GF-D8 (cell line): ENCODE measurements around the gene KRT6C.
"Not testable (repeated sequence)": the region's sequence is repeated elsewhere in the genome, so short reads cannot be mapped to it uniquely, and the experiment has no call there.

Experiments
- DNase-seq: peaks from one replicate; lab custom pipeline; 2025; lab: John Stamatoyannopoulos, UW

Gene KRT6C

DNA sequence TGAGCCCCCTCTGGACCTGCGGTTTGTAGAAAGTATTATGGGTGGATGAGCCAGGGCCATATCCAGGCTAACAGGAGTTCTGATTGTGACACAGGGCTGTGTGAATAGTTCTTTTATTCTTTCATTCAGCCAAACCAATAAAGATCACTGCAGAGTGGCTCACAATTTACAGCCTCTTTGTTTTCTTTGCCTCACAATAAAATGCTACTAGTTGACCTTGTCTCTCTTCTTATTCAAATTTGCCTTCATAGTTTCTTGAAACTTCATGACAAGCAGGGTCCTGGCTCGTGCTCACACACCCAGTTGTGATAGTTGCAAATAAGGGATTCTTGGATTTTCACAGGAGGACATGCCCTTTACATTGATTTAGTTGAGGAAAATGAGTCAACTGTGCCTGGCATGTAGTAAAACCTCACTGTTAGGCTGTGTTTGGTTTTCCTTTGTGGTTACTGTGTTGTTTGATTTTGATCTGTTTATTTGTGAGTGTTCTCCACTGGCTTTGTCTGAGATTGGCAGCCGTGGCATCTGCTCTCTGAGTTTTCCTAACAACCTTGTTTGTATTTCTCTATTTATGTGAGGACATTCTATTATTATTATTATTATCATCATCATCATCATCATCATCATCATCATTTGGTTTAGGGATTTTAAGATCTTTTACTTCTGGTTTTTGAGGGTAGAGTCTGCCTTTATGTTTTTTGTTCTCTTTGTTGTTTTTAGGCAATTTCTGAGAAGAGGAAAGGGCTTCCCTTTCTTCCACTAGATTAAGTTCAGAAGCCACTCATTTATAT is 19.0 kb downstream of the KRT6C start:
- DNase-seq, result no peak

DNA sequence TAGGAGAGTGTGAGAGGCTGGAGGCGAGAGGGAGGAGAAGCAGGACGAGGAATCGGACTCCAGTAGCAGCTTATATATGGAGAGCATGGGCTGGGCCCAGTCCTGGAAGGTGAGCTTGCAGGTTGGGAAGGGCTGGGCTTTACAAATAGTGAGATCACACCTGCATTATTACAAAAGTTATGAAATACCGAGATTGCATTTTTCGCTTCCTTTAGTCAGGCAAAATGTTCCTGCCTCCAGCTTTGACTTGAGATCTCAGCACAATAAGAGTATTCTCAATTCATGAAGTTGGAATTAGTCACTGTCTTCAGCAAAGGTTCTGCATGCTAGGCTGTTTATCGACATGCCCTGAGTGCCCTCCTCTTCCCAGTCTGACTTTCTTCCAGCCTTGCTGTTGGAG is 21.5 kb downstream of the KRT6C start, which contains the start of gene KRT6B:
KRT6B (minus strand) TSS at position 46 of the 400 bp plus-strand sequence. CDS start 68 bp downstream, outside the sequence.
- no peak for DNase-seq

DNA sequence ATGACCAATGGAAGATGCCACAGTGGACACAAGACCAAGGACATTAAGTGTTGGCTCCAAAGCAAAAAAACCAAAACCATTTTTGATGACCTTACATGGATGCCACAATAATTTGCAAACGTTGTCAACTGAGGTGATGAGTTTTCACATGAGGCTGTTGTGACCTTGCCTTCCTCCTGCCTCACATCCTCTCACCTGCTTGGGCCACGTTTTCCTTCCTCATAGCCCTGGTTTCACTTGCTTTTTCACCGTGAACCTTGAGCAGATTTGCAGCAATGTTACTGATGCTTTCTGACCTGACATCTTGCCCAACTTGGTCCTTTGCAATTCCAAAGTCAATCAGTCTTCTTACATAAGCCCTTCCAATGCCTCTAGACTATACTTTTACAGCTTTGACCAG is 25.4 kb downstream of the KRT6C start:
- DNase-seq, result no peak

DNA sequence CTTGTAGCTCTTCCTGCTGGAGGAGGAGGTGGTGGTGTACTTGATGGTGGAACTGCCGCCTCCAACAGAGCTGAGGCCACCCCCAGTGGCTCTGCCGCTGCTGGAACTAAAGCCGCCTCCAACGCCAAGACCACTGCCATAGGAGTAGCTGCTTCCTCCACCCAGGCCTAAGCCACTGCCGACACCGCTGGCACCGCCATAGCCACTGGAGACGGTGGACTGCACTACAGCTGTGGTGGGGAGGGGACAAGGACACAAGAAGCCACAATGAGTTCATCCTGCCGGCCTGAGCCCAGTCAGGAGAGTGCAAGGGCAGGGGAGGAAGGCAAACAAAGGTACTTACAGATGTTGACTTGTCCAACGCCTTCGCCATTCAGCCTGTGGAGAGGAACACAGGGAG is 26.4 kb downstream of the KRT6C start:
- not testable (repeated sequence) for DNase-seq

DNA sequence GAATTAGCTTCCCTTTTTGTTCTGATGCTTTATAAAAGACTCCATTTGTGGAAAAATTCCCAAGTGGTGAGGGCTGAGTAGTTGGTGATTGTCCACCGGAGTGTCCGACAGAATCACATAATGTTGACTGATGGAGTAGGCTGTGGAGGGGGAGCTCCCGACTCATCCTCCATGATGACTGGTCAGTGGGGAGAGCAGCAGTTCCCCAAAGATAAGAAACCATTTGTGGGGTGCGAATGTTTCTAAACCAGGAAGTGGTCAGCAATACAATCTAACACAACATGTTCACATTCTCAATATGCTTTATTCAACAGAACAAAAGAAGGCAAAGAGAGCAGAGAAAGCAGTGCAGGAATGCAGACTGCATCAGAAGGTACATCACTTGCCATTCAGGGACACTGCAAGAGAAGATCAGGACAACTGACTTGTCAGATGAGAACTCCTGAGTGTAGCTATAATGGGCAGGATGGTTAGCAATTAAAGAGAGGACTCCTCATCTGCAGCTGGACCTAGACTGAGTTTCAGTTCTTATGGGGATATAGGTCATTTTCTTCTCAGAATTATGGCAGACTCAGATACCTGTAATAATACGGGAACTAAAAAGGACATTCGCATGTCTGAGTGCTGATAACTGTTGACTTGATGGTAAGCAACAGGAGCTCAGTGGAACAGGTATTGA is 27.1 kb downstream of the KRT6C start:
- no peak for DNase-seq

DNA sequence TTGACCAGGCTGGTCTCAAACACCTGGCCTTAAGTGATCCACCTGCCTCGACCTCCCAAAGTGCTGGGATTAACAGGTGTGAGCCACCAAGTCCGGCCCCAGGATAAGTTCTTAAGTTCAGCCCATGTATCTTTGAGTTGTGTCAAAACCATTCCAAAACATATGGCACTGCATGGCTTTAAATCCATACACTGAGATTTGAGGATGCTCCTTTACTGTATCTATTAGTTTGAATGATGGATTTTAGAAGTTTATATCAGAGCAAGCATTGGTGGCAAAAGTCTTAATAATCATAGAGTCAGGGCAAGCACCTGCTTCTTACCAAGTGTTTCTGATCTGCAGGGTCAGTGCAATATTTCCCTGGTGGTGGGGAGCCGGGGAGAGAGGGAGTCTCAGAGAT is 27.7 kb downstream of the KRT6C start:
- DNase-seq, result no peak

DNA sequence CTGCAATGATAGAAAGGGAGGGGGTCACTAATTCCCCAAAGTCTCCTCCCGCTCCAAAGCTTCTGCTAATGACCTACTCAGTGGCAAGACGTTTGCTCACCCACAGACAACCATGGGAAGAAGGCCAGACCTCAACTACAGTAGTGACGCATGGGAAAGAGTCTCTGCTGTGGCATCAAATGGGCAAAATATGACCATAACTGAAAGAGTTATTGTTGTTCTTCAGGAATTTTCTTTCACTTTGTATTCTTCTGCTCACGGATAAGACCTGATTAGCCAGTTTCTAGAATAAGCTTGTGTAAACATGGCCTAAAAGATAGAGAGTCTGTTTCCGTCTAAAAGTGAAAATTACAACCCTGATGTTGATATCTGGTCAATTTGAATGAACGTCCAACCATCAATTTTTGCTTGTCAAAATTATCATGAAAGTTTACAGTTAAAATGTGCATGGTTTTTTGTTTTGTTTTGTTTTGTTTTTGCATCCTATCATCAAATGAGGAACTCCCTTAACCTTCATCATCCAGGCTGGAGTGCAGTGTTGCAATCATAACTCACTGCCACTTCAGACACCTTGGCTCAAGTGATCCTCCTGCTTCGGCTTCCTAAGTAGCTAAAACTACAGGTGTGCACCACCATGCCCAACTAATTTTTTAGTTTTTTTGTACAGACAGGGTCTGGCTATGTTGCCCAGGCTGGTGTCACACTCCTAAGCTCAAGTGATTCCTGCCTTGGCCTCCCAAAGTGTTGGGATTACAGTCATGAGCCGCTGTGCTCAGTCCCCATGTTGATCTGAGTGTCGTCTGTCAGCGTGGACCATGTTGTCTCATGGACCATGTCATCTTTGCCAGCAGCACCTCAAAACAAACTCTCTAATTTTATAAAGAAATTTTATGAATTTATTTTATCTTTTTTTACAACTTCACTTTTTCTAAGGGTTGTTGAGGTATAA is 28.7 kb downstream of the KRT6C start:
- no peak for DNase-seq

DNA sequence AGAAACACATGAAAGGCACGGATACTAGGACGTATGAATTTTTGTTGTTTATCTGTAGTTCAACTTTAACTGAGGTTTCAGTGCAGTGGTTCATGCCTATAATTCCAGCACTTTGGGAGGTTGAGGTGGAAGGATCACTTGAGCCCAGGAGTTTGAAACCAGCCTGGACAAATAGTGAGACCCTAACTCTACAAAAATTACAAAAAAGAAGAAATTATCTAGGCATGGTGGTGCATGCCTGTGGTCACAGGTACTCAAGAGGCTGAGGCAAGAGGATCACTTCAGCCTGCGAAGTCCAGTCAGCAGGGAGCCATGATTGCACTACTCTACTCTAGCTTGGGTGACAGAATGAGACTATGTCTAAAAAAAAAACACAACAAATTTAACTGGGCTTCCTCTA is 29.6 kb downstream of the KRT6C start:
- no peak for DNase-seq

DNA sequence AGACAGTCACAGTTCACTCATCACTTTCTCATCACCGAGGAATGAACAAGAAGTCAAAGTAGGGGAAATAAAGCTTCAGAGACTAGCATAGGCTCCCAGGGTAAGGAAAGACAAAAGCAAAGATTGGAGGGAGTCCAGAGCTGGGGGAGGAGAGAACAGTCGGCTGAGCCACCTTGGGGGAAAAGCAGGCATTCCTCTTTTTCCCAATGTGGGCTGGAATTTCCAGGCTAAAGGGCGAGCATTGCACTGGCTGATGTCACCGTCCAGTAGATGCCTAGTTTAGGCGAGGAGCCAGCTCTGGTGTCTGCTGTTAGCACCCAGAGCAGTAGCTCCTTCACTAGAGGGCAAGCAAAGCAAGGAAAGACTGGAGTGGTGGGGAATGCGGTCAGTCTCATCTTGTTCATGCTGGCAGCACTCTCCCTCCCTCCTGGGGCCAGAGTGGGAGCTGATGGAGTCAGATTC is 31.0 kb downstream of the KRT6C start:
- DNase-seq, result no peak

DNA sequence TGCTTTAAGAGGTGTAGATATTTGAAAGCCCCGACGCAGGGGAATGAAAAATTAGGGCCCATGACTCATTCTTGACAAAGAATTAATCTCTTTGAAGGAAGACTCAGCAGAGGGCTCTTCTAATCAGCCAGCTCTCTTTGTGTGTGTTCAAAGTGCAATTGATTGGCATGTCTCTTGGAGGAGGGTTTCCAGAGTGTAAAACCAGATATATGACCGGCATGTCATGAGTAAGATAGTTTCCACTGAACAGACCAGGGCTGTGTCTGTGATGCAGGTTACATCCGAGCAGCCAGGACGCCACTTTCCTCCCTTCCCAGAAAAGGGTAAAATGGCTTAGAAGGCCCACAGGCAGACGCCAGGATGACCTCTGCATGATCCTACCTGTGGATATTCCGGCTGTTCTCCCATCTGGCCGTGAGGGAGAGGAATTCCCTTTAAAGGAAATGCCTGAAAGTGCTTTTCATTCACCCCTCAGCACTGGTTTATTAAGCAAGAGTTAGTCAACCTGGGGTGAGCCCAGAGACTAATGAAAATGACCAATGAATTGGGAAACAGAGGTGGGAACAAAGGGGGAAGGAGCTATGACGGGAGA is 32.2 kb downstream of the KRT6C start:
- DNase-seq, result no peak

DNA sequence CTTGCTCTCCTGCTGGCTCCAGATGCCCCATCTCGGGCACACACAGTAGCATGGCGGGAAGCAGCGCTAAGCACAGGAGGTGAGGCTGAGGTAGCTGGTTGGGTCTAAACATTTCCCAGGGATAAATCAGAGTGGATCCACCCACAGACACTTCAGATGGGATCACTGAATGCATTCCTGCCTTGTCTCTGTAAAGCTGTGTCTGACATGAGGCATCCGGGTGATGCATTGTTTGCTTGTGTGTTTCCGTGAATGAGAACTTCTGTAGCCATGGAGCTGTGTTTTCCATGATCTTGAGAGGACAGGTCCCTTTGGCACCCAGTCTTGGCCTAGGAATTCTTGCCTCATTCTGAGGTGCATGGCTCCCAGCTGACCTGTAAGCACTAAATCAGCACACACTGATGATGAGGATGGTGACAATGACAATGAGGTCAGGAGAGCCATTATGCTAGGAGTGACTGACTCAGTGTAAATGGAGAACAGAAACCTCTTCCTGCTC is 32.7 kb downstream of the KRT6C start:
- DNase-seq, result no peak

DNA sequence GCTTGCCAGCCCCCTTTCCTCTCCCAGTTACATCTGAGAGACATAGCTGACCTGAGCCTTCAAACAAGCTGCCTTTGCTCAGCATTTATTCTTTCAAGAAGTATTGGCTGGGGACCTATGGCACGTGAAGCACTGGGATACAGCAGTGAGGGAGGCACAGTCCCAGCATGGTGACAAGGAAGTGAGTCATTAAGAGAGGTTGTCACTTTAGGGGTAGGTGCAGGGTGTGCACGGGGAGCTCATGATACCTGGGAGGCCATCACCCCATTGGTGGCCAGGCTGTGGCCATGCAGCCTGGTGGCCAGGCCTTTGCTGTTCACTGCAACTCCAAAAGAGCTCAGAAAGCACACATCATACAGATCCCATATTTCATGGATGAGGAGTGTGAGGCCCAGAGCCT is 33.8 kb downstream of the KRT6C start:
- DNase-seq, result no peak

DNA sequence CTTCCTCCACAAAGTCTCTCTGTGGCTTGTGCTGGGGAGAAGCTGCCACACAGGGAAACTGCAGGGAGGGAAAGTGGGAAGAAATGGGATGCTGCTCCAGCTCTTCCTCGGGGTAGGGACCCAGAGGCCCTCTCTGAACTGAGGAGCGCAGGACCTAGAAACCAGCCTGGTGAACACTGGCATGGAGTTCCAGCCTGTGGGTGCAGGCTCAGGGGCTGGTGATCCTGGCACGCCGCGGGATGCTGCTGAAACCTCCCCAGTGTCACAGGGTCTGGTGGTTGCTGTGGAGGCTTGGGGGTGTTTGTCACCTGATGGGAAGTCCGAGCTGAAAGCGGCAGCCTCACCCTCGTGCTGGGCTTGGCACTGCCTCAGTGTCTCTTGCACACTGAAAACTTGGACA is 34.2 kb downstream of the KRT6C start:
- DNase-seq, result no peak

DNA sequence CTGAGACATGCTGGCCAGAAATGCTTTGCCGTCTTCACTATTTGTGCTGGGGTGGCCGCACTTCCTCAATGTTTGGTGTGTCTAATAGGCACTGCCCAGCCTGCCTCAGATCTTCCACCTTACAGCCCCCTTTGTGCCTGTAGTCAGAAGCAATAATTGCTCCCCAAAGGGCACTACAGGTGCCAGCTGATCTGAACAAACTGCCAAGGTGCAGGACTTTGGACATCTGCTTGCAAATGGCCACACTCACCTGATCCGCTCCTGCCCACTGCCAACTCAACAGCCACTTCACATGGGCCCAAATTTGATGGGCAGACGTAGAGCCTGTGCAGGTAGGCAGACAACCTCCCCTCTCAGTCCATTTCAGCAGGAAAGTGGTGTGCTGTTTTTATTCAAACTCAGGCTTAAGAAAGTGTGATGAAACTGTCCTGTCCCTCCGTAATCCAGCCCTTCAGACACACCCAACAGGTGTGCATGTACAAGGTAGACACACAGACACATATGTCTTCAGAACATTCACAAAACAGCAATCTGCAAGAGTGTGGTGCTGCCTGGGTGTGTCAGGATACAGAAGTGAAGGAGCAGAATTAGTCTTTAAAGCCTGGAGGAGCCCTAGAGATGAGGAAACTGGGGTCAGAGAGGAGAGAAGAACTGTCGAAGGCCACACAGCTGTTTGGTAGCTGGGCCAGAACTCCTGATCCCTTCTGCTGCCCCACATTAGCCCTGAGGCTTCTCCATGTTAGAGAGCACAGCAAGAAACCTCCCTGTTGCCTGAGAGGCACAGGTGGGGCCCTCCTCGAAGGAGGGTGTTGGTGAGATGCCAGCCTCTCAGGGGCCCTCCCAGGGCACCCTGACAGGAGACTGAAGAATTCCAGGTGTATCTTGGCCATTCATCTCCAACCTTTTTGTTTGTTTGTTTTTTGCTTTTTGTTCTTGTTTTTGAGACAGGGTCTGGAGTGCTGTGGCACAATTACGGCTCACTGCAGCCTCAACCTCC is 35.0 kb downstream of the KRT6C start:
- no peak for DNase-seq

DNA sequence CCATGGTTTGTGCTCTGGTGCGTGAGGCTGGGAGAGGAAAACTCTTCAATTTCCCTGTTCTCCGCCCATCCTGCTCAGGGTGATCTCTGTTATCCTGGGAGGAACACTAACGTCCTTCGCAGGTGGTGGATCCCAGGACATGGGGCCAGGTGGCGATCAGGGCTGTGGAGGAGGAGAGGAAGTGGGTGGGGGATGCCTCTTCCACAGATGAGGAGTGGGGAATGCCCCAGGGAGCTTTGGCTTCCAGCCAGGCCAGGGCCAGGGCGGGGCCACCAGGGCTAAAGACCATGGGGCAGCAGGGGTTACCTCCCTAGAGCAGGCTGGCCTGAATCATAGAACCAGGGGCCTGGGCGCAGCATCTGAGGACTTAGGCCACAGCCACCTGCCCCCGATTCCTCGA is 36.1 kb downstream of the KRT6C start:
- DNase-seq, result no peak

DNA sequence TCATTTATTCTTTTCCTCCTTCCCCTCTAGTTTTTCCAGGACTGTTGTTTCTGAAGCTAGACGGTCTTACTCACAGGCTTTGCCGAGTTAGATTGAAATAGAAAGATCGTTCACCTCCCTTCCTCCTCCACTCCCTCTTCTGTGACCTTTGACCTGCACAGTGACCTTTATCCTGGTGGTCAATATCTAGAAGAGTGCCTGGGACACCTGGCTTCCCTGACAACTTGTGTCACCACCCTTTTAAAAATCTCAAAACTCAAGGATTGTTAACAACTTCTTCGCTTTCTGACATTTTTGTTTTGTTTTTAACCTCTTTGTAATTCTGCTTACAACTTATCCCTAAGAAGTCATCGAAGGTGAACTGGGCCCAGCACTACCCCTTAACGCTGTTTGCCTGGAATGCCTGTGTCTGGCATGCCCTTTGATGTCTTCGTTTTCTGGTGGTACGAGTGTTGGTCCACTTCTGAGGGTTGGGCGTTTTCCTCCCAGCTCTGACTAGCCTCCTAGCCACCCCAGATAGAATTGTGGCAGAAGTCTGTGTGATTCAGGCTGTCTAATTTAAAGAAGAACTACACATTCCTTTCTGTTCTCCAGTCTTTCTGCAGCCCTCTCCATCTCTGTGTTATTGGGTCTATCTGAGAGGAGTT is 36.7 kb downstream of the KRT6C start:
- DNase-seq, result no peak

DNA sequence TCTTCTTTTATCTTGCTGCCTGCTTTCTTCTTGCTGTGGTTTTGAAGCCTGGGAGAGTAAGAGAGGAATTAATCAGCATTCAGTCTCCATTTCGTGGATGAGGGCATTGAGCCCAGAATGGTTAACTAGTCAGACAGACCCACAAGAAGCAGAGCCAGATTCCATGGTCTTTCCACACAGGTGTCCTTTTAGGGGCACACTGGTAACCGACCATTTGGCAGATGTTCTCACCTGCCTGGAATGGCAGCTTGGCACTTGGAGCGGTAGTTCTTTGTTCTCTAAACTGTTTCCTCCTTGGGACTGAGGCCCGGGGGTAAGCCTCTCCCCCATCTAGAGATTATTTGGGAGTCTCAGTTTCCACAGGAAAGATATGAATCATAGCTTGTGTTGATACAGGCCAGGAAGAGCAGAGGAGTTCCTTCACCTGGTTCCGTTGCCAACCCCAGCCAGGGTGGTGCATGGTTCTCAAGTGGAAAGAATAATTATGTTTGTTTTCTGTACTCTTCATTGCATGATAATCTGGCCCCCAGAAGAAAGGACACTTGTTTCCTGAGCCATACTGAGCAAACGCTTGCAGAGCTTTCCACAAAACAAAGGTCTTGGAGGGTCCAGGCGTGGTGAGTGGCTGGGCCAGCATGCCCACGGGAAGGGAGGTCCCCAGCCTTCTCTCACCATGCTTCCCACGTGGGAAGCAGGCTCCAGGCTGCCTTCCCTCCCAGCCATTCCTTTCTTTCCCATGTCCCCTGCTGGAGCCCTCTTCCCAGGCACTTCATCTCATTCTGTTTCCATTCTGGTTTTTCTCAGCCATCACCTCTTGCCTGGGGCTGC is 37.4 kb downstream of the KRT6C start:
- no peak for DNase-seq

DNA sequence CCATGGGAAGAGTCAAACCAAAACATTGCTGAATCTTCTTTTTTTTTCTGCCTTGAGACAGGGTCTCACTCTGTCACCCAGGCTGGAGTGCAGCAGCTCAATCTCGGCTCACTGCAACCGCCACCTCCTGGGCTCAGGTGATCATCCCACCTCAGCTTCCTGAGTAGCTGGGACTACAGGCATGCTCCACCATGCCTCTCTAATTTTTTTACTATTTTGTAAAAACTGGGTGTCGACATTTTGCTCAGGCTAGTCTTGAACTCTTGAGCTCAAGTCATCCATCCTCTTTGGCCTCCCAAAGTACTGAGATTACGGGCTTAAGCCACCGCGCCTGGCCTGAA is 38.0 kb downstream of the KRT6C start:
- no peak for DNase-seq
